Measurements from ENCODE around the gene VMAC.

VMAC gene

GRCh38 chr19:5933391-5934068 lies 28.9 kb downstream of the VMAC start:
- no peak overlapping the region for H3K27ac ChIP-seq (ENCODE audit: low read depth, low read length)
- H3K4me2 ChIP-seq (ENCODE audit: low read depth, low read length, poor library complexity, severe bottlenecking): no peak overlapping the region
- no peak overlapping the region for H3K9ac ChIP-seq (ENCODE audit: low read length)
- H3K9me3 ChIP-seq (ENCODE audit: insufficient read depth, low read length): no peaks in the 10 kb centered on the region
- no peak for TF ChIP-seq CTCF (IDR thresholded peaks at IDR 0.05; ENCODE audit: insufficient read depth, low read length, poor library complexity, severe bottlenecking)
- no peak for TF ChIP-seq EZH2phosphoT487 (conservative IDR thresholded peaks at IDR 0.05; ENCODE audit: low read length)
- H3K27me3 ChIP-seq (ENCODE audit: low read length): no peaks in the 10 kb centered on the region
- H3K9me2 ChIP-seq (replicated peaks; ENCODE audit: insufficient read depth, low read length): no peaks in the 10 kb centered on the region
- no peak overlapping the region for H2AFZ ChIP-seq (ENCODE audit: low read depth, low read length, severe bottlenecking)
- H3K79me2 ChIP-seq (ENCODE audit: insufficient read depth, low read length): no peaks in the 10 kb centered on the region; the same call in 1 of the 2 replicates
- no peaks in the 10 kb centered on the region for H4K20me1 ChIP-seq (ENCODE audit: low read depth, low read length)
- no peaks in the 10 kb centered on the region for H3K36me3 ChIP-seq (ENCODE audit: low read length)
- H3K4me3 ChIP-seq (ENCODE audit: insufficient read depth, low read length, poor library complexity, severe bottlenecking): no peak overlapping the region
- H3F3A ChIP-seq (ENCODE audit: insufficient read depth): no peaks in the 10 kb centered on the region

GRCh38 chr19:5934069-5934401 lies 29.4 kb downstream of the VMAC start:
- Histone ChIP-seq H3K4me3 (ENCODE audit: insufficient read depth, low read length, poor library complexity, severe bottlenecking) (no peak overlapping the region), H3K9ac (ENCODE audit: low read length) (no peak overlapping the region), H3K9me2 (replicated peaks; ENCODE audit: insufficient read depth, low read length) (no peaks in the 10 kb centered on the region), H3K27me3 (ENCODE audit: low read length) (no peaks in the 10 kb centered on the region), H3K36me3 (ENCODE audit: low read length) (no peaks in the 10 kb centered on the region), H3K4me2 (ENCODE audit: low read depth, low read length, poor library complexity, severe bottlenecking) (no peak overlapping the region), H3K79me2 (ENCODE audit: insufficient read depth, low read length) (no peaks in the 10 kb centered on the region; the same call in 1 of the 2 replicates), H2AFZ (ENCODE audit: low read depth, low read length, severe bottlenecking) (no peak overlapping the region), H3K9me3 (ENCODE audit: insufficient read depth, low read length) (no peaks in the 10 kb centered on the region), H3K27ac (ENCODE audit: low read depth, low read length) (no peak overlapping the region), H4K20me1 (ENCODE audit: low read depth, low read length) (no peaks in the 10 kb centered on the region), H3F3A (ENCODE audit: insufficient read depth) (no peaks in the 10 kb centered on the region)
- TF ChIP-seq CTCF (IDR thresholded peaks at IDR 0.05; ENCODE audit: insufficient read depth, low read length, poor library complexity, severe bottlenecking) (no peak), EZH2phosphoT487 (conservative IDR thresholded peaks at IDR 0.05; ENCODE audit: low read length) (no peak)

- Histone ChIP-seq H3K4me3 (ENCODE audit: insufficient read depth, low read length, poor library complexity, severe bottlenecking) (no peak overlapping the region), H3K36me3 (ENCODE audit: low read length) (no peaks in the 10 kb centered on the region)
These were observed 30.3 kb downstream of the VMAC start for GRCh38 chr19:5934774-5935472.

More at GRCh38 chr19:5934774-5935472, 30.3 kb downstream of the VMAC start:
- Histone ChIP-seq H3K79me2 (ENCODE audit: insufficient read depth, low read length) (peaks cover 3% of the 10 kb centered on the region), H4K20me1 (ENCODE audit: low read depth, low read length) (no peaks in the 10 kb centered on the region), H3K27me3 (ENCODE audit: low read length) (no peaks in the 10 kb centered on the region), H3K9ac (ENCODE audit: low read length) (no peak overlapping the region), H3K27ac (ENCODE audit: low read depth, low read length) (no peak overlapping the region), H3F3A (ENCODE audit: insufficient read depth) (no peaks in the 10 kb centered on the region), H3K9me3 (ENCODE audit: insufficient read depth, low read length) (no peaks in the 10 kb centered on the region), H3K9me2 (replicated peaks; ENCODE audit: insufficient read depth, low read length) (no peaks in the 10 kb centered on the region), H3K4me2 (ENCODE audit: low read depth, low read length, poor library complexity, severe bottlenecking) (no peak overlapping the region), H2AFZ (ENCODE audit: low read depth, low read length, severe bottlenecking) (no peak overlapping the region)
- TF ChIP-seq EZH2phosphoT487 (conservative IDR thresholded peaks at IDR 0.05; ENCODE audit: low read length): no peak
- TF ChIP-seq CTCF (IDR thresholded peaks at IDR 0.05; ENCODE audit: insufficient read depth, low read length, poor library complexity, severe bottlenecking): no peak
